Embryonic facial prominence (tissue), 1 donor: ENCODE data around the gene VWA1.
A peak's percentile ranks its signal among the peaks of the same experiment; 100 is the strongest.
"Not testable (repeated sequence)": the region's sequence is repeated elsewhere in the genome, so short reads cannot be mapped to it uniquely, and the experiment has no call there.

Source experiments
- DNase-seq: peaks from one replicate; pipeline ENCODE4 v3.0.0-alpha.2; 2016; ENCODE audit errors: extremely low spot score

Gene VWA1

DNA sequence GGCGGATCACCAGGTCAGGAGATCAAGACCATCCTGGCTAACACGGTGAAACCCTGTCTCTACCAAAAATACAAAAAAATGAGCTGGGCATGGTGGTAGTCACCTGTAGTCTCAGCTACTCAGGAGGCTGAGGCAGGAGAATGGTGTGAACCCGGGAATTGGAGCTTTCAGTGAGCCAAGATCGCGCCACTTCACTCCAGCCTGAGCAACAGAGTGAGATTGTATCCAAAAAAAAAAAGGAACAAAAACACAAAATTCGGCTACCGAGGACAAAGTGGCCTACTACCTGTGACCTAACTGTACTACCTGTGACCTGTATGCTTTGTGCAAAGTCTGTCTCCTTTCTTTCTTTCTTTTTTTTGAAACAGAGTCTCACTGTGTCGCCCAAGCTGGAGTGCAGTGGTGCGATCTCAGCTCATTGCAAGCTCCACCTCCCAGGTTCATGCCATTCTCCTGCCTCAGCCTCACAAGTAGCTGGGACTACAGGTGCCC lies 32.5 kb upstream of the VWA1 start:
- not testable (repeated sequence) for DNase-seq

DNA sequence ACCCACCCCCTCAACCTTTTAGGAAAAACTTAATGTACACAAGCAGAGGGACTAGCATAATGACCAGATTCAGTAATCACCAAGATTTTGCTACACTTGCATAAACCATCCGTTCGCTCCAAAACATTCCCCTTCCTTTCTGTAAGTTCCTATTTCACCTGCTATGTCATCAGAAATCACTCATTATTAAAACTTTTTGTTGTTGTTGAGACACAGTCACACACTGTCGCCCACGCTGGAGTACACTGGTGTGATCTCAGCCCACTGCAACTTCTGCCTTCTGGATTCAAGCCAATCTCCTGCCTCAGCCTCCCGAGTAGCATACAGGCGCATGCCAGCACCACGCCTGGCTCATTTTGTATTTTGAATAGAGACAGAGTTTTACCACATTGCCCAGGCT lies 31.8 kb upstream of the VWA1 start:
- DNase-seq, result no peak

- DNase-seq, result no peak
These were observed 29.2 kb upstream of the VWA1 start for GRCh38 chr1:1406101-1406820.

DNA sequence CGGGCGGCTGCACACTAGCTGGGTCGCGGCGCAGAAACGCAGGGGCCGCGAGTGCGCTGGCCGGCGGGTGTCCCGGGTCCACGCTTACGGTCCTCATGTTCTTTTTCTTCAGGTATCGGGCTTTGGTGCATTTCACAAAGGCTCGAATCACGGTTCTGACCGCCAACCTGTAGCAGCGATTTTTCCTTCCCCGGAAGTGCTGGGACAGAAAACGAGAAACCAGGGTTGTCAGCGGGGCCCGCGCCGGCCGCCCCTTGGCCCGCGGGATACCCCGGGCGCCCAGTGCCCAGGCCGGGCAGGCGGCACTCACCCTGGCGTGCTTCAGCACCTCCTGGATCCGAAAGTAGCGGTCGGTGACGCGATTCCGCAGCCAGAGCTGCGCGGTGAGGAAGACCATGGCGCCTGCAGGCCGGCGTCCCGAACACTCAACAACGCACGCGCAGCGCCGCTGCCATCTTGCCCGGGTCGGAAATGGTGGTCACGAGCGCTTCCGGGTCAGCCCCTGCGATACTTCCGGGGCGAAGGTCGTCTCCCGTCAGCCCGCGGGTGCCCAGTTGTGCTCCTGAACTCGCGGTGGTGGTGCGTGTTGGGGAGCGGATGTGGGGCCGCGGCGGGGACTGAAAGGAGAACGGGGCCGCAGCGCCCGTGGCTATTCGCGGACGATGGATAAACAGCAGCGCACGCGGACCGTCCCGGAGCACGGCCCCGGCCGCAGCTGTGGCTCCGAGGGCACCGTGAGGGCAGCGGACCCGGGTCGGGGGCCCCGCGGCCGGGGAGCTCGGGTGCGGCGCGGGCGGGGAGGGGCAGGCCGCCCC lies 28.5 kb upstream of the VWA1 start, which contains the start of gene MRPL20:
TSS of gene MRPL20 (minus strand) at position 473 of the 815 bp plus-strand sequence. CDS start at position 397, 76 bp downstream.
- peak; percentile 80 for DNase-seq

DNA sequence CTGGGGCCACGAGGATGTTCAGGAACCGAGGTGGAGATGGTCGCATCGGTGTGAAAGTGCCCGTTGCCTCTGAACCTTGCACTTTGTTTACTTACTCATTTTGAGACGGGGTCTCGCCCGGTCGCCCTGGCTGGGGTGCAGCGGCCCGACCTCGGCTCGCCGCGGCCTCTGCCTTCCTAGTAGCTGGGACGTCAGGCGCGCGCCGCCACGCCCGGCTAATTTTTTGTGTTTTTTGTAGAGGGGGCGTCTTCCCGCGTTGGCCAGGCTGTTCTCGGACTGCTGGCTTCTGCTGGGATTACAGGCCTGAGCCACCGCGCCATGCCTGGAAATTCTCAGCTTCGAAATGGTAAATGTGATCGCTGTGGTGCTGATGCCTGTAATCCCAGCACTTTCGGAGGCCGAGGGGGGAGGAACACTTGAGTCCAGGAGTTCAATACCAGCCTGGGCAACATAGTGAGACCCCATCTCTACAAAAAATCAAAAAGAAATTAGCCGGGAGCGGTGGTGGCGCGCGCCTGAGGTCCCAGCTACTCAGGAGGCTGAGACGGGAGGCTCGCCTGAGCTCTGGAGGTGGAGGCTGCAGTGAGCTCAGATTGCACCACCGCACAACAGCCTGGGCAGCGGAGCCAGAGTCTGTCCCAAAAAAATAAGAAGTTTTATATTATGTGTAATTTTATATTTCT lies 27.7 kb upstream of the VWA1 start:
- no peak for DNase-seq

GRCh38 chr1:1410238-1410637 lies 25.3 kb upstream of the VWA1 start:
- not testable (repeated sequence) for DNase-seq

DNA sequence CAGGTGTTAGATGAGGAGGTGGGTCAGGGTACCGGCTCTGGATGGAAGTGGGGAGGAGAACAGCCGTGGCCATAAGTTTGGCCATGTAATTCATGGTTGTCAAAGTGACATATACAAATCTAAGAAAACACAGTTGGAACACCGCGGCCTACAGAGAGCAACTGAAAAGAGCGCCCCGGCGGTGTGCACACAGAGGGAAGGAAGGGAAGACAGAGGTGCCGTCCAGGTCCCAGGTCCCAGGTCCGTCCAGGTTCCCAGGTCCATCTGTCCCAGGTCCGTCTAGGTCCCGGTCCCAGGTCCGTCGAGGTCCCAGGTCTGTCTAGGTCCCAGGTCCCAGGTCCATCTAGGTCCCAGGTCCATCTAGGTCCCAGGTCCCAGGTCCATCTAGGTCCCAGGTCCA lies 23.9 kb upstream of the VWA1 start:
- DNase-seq, result no peak

DNA sequence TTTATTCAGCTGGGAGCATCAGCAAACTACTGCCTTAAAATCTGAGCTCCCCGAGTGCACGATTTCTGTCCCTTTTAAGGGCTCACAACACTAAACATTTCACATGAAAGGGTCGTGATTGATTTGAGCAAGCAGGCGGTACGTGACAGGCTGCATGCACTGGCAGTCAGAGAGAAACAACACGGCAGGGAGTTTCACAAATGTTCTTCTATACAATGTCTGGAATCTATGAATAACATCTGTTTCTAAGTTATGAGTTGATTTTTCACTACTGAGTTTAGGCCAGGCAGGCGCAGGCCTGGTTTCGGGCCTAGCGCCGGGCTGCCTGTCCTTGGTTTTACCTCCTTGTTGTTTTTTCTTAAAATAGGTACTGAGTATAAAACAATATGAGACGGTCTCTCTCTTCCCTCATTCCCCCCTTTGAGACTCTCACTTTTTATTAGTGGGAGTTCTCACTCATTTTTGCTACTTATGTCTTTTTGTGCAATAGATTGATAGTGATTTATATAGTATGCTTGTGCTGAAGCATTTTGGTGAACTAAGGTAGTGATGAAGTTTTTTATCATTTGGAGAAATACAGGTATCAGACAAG lies 23.1 kb upstream of the VWA1 start:
- DNase-seq, result not testable (repeated sequence)

DNA sequence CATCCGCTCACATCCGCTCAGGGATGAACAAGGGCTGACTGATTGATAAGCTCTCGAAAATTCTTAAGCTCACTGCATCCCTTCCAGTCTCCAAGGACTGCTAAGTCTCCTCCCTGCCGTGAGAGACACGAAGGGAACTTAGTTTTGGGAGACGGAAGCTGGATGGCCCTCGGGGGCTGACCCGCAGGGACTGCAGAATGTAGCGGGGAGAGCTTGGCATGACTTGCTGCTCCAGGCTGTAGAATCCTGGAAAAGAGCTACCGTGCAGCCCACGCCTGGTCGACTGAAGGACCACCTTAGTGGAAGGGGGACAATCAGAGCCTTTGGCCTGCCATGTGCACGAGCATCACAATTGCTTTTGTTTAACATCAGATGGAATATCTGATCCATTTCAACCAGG lies 19.7 kb upstream of the VWA1 start:
- no peak for DNase-seq

- not testable (repeated sequence) for DNase-seq
These were observed 18.1 kb upstream of the VWA1 start for GRCh38 chr1:1417396-1417795.

DNA sequence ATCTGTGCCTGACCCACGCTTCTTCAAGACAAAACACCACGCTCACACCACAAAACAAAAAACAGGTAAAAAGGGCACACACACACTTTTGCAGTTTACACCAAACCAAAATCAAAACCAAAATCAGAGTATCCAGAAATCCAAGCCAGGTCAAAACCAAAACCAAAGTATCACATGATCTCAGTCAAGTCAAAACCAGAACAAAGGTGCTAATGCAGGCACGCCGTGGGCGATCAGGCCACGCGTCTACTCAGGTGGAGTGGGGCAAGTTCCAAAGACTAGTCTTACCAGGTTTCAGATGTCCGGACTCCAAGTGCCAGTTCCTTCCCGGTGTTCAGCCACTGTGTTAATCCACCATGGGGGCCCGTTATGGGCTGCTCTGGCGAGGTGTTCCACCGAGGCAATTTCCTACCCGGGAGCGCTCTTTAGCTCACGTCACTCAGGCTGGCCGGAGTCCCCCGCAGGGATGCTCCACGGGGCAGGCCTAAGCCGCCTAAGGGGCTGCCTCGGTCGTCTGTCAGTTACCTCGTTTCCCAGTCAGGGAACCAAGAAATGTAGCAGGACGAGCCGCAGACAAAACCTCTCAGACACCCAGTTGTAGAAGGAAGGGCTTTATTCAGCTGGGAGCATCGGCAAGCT lies 17.5 kb upstream of the VWA1 start:
- DNase-seq, result not testable (repeated sequence)

DNA sequence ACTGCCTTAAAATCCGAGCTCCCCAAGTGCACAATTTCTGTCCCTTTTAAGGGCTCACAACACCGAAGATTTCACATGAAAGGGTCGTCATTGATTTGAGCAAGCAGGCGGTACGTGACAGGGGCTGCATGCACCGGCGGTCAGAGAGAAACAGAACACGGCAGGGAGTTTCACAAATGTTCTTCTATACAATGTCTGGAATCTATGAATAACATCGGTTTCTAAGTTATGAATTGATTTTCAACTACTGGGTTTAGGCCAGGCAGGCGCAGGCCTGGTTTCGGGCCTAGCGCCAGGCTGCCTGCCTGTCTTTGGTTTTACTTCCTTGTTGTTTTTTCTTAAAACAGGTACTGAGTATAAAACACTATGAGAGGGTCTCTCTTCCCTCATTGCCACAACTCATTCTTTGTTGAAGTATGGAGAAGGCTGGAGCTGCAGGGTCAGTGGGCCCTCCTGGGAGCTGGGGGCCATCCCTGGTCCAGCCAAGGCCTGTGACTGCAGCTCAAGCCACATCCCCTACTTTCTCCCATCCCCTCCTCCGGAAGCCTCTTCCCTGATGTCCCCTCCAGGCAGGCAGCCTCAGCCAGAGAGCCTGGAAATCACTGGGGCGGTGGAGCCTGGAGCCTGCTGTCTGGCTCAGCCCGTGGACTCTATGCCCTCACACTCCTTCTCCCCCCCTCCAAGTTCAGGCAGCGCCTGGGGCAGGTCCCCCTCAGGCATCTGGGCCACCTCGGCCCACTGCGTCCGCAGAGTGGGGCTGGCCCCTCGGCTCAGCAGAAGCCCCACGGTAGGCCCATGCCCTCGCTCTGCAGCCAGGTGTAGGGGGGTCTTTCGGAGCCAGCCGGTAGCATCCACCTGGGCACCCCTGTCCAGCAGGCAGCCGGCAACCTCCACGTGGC lies 16.8 kb upstream of the VWA1 start:
- no peak for DNase-seq

DNA sequence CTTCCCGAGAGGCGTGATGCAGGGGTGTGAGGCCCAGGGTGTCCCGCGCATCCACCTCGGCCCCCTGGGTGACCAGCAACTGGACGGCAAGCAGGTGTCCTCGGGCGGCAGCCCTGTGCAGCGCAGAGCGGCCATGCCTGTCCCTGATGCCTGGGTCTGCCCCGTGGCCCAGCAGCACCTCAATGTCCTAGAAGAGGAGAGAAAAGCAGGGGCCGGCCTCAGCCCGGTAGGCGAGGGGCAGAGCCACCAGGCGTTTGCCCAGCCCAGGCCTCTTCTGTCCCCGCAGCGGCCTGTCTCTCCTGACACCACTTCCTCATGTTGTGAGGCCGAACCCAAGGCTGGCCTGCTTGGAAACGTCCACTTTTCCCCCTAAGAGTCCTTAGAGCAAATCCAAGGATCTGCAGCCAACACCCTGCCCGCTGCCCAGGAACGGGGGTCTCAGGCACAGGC lies 16.1 kb upstream of the VWA1 start:
- no peak for DNase-seq

GRCh38 chr1:1419813-1420653 lies 15.5 kb upstream of the VWA1 start:
- DNase-seq, result no peak

DNA sequence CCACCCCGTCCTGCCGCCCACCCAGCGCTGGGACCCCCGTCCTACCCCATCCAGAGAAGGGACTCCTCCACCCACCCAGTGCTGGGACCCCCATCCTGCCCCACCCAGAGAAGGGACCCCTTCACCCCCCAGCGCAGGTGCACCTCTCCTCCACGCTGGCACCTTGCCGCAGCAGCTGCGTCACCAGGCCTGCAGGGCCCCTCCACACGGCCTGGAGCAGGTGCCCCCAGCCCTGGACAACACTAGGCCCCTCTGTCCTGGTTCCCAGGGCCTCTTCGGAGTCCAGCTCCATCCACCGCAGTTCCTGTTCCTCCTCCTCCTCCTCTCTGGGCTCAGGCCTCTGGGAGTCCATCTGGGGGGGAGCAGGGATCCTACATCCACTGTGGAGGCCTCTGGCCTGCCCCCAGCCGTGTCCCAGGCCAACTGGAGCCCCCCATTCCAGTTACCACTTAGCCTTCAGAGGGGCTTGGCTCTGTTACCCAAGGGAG lies 14.8 kb upstream of the VWA1 start:
- no peak for DNase-seq

- DNase-seq, result no peak
These were observed 14.2 kb upstream of the VWA1 start, which contains the start of gene ANKRD65 for GRCh38 chr1:1421147-1421906. TSS of gene ANKRD65 (minus strand) at chr1:1421276. CDS start at chr1:1421005, 271 bp downstream.

DNA sequence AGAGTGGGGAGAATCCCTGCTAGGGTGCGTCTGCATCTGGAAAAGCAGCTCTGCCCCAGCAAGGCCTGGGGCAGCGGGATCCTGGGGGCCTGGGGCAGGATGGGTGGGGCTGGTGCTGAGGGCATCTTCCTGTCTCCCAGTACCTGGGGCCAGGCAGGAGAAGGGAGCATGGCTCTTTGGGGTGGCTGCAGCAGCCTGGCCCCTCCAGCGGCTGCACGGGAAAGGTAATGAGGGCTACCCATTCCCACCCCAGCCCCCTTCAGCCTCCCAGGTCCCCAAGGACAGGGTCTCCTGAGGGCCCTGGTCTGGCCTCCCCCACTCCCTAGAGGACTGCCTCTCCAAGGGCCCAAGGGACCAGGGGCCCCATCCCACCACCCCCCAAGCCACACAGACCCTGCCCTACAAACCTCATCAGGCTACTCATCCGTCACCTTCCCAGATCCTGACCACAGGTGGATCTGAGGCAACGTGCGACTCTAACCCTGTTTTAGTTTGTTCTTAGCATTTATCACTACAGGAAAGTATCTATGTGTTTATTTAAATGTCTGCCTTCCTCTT lies 13.5 kb upstream of the VWA1 start:
- DNase-seq, result no peak
